Putamen (tissue), 1 donor: ENCODE results near the gene MCUB.
"Not testable (repeated sequence)": the region's sequence is repeated elsewhere in the genome, so short reads cannot be mapped to it uniquely, and the experiment has no call there.

Experiments
- DNase-seq: peaks from one replicate; pipeline ENCODE4 v3.0.0-alpha.2; 2016; ENCODE audit warnings: low spot score

Gene MCUB, protein sequence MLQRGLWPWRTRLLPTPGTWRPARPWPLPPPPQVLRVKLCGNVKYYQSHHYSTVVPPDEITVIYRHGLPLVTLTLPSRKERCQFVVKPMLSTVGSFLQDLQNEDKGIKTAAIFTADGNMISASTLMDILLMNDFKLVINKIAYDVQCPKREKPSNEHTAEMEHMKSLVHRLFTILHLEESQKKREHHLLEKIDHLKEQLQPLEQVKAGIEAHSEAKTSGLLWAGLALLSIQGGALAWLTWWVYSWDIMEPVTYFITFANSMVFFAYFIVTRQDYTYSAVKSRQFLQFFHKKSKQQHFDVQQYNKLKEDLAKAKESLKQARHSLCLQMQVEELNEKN

DNA sequence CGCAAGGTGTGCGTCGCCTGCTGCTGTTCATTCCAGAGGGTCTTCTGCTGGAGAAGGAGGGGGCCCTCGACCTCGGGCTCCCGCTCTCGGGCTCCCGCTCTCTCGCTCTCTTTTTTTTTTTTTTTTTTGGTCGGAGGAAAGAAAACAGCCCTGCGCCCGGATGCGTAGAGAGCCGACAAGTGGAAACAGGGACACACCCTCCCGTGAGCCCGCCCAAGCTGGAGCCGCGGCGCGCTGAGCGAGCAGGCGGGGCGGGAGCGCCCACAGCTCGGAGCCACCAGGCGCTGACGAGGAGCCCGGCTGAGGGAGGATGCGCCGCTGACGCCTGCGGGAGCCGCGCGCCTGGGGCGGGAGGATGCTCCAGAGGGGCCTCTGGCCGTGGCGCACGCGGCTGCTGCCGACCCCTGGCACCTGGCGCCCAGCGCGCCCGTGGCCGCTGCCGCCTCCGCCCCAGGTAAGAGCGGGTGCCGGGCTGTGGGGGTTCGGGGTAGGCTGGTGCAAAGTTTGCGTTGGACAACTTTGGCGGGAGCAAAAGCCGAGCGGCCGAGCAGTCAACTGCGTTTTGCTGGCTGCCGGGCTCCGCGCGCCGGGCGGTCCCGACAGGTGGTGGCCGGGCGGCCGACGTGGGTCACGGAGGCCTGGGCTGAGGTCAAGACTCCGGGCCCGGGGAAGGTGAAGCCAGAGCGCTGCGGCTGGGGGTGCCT lies at the start of gene MCUB:
TSS of gene MCUB (plus strand) at position 264 of the 704 bp plus-strand sequence. CDS start at position 356, 92 bp downstream.
- peak; percentile 70 for DNase-seq

DNA sequence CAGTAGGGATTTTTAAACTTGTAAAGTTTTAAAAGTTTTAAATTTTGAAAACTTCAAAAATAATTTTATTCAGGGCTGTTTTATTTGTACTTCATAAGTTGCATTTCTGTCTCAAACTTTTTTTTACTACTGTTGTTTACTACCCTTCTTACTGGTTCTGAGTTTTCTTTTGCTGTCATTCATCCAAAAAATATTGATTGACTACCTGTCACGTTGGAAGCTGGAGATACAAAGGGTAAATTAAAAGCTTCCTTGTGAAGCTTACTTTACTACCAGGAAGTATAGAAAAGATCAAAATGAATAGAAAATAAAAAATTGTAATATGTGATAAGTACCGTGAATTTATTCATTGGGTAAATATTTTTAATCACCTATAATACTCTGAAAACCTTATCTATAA lies 49.4 kb upstream of the MCUB start:
- no peak for DNase-seq

DNA sequence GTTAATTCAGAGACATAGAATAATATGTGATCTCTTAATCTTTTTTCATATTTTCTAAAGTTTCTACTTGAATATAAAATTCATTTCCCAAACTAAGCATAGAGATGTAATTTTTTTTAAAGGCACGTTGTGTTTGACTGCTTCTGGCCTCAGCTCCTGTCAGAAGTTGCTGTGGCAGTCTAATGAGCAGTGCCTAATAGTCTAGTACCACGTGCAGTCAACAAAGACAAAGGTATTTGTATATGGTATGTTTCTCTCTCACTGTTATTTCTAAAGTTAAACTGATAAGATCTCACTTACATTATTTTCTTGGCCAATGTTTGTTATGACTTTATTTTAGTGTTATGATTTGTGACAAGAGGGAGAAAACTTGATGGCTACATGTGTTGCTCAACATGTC lies 48.6 kb upstream of the MCUB start:
- no peak for DNase-seq

DNA sequence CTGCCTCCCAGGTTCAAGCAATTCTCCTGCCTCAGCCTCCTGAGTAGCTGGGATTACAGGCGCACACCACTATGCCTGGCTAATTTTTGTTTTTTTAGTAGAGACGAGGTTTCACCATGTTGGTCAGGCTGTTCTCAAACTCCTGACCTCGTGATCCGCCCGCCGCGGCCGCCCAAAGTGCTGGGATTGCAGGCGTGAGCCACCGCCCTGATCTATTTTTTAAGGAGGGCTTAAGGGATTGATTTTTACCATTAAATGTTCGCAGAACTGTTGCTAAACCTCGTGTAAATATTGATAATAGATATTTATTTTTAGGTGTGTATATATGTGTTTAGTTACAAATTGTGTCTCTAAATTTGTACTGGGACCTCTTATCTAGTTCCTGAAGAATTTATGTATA lies 46.7 kb upstream of the MCUB start:
- DNase-seq: not testable (repeated sequence)

DNA sequence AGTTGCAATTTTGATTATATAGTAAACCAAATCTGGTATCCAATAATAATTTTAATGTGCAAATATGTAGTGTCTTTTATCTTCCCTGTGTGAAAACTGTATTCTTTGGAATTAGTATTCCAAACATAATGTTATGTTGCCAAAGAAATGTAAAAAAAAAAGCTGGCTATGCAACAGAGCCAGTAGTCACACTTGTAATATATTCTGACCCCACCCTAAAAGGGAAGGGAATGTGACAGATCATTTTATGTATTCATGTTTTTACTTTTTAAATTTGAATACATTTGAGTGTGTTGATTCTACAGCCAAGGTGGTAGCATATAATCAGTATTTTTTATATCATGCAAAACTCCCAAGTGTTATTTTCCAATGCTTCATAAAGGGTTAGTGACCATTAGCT lies 27.9 kb upstream of the MCUB start:
- no peak for DNase-seq

DNA sequence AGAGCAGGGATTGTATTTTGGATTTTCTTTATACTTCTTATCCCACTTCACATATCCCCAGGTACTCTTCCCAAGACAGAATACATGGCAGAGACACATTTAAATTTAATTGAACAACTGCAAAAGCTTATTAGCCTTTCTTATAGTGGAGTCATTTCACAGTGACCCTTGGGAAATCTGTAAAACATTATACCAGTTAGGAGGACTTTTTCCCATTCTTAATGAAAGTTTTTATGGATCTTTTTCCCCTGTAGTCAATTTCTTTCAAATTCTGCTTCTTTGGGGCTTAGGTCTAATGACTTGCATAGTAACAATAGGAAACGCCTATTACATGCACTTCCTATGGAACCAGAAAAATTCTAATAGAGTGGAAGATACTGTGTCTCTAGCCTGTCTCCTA lies 14.6 kb upstream of the MCUB start:
- no peak for DNase-seq

DNA sequence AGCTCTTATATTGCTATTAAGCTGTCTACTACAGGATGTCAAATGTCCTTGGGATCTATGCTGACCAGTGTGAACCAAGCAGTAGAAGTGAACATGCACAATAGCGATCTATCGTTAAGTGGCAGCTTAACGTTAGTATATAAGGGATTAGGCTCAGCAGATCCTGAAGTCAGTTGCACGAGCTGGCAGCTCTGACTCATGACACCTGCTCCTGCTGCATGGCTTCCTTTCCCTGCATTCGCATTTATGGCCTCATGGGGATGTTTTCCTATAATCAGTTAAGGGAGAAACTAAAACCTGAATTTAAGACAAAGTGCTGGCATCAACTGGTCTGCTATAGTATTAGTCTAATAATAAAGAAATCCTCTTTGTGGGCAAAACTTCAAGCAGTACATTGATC lies 12.7 kb upstream of the MCUB start:
- DNase-seq: no peak

DNA sequence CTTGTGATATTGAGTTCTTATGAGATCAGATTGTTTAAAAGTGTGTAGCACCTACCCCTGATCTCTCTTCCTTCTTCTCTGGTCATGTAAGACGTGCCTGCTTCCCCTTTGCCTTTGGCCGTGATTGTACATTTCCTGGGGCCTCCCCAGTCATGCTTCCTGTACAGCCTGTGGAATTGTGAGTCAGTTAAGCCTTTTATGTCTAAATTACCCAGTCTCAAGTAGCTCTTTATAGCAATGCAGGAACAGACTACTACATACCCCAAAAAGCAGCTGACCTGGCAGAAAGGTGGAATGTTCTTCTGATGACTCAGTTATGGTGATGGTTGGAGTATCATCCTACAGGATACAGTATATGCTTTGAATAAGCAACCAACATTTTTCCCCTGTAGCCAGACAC lies 11.4 kb upstream of the MCUB start:
- DNase-seq: no peak

DNA sequence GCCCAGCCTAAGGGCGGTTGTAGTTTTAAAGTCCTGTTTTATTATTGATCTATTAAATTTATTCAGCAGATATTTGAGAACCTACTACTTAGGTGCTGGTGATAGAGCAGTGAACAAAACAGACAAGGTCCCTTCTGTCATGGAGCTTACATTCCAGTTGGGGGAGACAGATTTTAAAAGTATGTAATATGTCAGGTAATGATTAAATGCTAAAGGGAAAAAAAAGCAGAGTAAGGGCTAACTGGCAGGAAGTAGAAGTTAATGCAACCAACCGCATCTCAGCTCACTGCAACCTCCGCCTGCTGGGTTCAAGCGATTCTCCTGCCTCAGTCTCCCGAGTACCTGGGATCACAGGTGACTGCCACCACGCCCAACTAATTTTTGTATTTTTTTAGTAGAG lies 7.8 kb upstream of the MCUB start:
- no peak for DNase-seq

DNA sequence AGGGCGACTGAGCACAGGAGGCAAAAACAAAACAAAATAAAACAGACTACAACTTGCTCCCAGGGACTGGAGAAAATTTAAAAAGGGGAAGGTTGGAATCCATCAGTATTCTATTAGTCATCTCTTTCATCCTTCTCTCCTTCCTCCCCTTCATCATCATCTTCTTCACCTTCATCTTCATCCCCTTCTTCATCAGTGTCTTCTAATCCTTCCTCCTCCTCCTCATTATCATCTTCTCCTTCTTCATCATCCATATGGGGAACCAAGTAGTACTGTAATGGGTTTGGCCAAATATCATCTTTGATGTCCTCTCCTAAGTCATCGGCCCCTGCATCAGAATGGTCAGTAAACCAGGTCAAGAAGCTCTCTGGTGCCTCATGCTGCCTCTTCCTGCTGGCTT lies 6.9 kb upstream of the MCUB start:
- DNase-seq: no peak

DNA sequence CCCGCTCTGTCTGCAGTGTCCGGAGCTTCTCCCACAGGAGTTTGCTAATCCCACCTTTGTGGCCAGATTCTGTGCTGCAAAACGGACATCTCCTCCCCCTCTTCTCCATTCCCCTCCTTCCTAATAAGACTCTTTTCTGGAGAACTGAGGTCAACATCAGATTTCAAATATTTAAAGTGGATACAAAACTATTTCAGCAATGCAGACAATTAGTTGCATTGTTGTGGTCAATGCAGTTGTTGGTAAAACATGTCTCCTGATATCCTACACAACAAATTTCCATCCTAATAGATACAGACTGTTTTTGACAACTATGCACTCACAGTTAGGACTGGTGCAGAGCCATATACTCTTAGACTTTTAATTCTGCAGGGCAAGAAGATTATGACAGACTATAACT lies 5.1 kb upstream of the MCUB start:
- DNase-seq: no peak

DNA sequence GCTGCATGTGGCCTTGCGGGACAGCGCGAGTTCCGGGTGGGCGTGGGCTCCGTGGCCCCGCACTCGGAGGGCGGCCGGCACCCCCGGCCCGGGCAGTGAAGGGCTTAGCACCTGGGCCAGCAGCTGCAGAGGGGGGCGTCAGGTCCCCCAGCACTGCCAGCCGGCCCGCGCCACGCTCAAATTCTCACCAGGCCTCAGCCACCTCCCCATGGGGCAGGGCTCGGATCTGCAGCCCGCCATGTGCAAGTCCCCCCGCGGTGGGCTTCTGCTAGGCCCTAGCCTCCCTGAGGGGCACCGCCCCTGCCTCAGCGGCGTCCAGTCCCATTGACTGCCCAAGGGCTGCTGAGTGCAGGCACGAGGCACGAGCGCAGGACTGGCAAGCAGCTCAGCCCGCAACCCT lies 2.6 kb upstream of the MCUB start:
- no peak for DNase-seq

DNA sequence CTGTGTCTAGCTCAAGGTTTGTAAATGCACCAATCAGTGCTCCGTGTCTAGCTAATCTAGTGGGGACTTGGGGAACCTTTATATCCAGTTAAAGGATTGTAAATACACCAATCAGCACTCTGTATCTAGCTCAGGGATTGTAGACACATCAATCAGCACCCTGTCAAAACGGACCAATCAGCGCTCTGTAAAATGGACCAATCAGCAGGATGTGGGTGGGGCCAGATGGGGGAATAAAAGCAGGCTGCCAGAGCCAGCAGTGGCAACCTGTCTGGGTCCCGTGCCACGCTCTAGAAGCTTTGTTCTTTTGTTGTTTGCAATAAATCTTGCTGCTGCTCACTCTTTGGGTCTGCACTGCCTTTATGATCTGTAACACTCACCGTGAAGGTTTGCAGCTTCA lies 2.0 kb upstream of the MCUB start:
- DNase-seq: not testable (repeated sequence)

DNA sequence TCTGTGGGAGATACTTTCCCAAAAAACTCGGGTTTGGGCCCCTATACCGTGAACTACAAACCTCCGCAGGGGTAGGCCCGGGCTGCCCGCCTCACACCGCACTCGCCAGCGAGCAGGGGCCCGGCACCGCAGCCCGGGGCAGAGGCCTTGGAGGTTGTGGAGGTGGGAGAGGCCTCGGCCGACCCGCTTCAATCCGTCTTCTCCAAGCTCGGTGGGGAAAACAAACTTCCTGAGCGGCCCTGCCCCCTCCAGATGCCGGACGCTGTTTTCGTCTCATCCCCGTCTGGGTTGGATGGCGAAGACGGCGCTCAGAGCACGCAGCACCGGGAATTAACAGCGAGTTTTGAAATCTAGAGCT lies 442 bp upstream of the MCUB start:
- DNase-seq: no peak

DNA sequence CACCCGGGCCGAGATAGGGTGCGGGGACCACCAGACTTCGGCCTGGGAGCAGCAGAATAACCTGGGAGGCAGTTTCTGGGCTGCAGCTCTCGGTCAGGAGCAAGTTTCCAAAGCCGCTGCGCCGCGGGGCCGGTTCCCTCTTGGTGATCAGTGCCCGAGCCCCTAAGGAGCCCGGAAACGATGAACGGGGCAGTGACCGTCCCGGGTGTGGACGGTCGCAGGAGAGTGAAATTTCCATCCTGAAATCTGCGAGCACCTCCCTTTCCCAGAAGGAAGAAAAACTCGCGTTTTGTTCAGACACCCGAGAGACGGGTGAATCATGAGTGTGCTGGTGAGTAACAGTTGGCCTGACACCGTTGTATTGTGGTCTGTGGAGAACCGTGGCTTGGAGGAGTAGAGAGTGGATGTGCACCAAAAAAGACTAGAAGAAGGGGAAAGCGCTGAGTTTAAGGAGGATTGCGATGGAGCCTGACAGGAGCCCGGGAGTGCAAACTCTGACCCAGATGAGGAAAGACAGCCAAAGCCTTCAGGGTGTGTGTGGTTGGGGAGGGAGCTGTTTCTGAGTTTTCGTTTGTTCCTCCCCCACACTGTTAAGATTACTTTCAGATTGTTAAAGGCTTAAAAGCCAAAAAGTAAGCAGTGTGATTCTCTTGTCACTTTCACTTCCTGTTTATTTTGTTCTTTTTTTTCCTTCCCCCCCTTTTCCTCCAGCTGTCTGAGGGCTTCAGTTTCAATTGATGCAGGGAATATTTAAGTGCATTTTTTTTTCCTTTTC lies 828 bp downstream of the MCUB start:
- peak; percentile 14 for DNase-seq

DNA sequence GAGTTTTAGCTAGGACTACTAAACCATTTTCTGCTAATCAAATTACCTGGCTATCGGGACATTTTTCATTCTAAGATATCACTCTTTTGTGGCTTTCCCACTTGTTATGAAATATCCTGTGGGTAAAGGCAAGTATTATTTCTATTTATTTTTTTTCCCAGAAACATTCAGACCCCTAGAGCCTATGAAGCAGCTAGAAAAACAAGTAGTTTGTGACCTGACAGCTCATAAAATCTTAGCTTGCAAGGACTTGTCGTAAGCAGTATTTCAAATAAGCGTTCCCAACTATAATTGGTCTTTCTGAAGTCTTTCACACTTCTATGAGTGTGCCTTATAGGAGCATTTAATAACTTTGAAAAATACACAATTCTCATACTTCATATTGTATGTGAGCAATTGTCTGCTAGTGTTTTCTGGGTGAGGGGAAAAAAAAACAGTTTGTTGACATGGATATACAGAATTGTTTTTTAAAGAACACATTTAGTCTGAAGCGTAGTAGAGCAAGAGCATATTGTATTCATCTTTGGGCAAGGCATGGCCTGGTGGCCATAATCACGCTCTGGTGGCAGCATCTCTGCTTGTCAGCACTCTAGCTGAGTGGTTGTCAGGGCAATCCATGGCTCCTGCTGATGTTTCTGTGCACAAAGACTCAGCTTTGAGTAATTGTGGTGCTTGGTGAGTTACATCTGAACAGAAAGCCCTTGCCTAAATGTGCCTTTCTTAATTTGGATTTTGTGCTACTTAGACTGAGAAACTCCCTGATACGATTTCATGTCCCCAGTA lies 2.6 kb downstream of the MCUB start:
- no peak for DNase-seq

DNA sequence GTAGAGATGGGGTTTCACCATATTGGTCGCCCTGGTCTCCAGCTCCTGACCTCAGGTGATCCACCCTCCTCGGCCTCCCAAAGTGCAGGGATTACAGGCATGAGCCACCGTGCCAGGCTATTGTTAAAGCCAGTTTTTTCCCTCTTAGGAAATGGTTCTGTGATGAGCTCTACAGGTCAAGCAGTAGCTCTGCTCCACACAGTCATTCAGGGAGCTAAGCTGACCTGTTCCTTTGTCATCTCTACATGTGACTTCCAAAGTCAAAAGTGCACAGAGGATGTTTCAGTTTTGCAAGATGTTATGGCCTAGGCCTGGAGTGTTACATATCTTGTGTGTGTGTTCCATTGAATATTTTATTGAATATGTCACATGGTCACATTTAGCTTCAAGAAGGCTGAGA lies 11.4 kb downstream of the MCUB start:
- no peak for DNase-seq

DNA sequence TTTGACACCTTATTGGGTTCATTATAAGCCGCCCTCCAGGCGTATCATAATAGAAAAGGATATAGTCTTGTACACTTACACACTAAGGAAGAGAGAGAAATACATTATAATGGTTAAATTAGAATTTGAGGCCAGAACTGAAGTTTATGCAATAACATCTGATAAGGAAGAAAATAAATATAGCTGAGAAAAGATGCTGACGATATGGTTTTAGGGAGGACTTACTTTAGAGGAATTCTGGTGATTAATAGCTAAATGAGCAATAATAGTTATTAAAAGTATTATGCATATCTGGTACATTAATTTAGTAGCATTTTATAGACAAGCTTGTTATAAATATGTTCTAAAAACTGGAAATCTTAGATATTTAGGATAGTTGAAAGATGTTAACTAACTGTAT lies 12.1 kb downstream of the MCUB start:
- no peak for DNase-seq

DNA sequence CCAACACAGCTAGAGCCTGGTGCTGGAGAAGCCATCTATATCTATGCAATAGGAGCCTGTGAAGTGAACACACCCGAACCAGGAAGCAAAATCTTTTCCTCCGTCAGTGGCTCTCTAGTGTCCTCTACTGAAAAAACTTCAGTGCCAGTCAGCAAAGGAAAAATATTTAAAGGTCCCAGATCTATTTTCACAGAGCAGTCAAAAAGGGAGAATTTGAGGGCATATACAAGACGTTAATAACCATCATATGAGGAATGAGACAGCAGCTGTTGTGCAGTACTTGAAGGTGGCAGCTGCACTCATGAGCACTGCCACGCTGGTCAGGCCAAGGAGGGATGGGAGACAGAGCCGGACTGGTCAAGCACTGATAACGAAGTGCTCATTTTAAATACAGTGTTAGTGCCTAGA lies 14.4 kb downstream of the MCUB start:
- no peak for DNase-seq

DNA sequence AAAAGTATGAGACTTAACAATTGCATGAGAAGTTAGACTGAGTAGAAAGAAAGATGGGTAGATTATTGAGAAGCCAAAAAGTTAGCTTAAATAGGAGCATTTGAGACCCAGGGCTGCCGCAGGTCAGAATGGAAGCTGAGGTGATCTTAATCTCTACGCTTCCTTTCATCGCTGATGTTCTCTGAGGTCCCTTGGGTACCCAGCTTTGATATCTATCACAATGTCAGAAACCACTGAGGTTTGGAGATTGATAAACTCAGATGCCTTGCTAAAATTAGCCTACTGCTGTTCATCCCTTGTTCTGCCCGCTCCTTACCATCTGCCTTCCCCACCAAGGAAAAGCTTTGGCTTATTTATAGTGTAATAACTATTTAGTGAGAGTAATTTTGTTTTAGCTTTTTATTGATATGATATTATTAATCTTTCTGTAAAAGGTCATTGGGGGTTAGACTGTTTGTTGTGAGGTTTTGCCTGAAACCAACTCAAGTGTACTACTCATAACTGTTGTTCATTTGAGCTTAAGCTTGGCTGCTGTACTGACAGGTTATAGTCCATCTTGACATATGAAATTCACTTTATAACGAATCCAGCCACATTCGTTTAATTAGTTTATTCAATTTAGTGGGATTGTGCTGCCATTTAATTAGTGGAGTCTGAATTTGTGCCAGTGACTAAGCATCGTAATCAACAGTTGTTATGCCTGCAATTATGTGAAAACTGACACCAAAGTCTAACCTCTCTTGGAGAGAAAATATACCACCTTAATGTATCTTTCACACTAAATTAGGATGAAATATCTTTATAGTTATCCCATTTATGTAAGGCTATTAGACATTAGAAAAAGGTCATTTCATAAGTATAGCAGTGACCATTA lies 15.1 kb downstream of the MCUB start:
- no peak for DNase-seq

DNA sequence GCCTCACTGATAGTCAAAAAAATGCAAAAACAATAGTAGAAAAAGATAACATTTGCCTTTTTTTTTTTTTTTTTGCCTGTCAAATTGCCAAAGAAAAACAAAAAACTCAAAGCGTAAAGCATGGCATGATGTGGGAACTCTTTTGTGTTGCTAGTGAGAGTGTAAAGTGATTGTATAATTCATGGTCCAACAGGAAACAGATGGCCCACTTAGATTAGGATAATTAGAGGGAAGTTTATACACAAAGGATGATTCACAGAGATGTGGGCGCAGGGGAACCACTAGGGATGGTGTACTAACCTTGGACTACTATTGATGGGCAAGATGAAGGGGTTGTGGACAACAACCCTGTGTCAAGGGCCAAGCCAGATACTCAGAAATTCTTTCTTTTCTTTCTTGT lies 16.4 kb downstream of the MCUB start:
- DNase-seq: no peak
